ENCODE data around the gene EML4. TPM values are rescaled to one million over a fixed set of nuclear protein-coding genes. Genes with fewer than 3 reads are reported as not detected.

Gene EML4
- total and polyA plus RNA-seq, 2 donors from 2014 or later = 13.0 to 53.6 TPM

GRCh38 chr2:42281416-42282081, 112.4 kb downstream of the EML4 start:
- peaks cover 0 to 6% (median 0%) of the 10 kb centered on the region in 3 donors for H3K4me1 ChIP-seq (ENCODE audit: control insufficient read depth in 2 of 3, insufficient read depth in 2 of 3, low read depth in 1 of 3, low read length in 3 of 3)
- intact Hi-C loops (cut with DNase I) = no loop called here
- peaks cover 0 to 5% (median 0%) of the 10 kb centered on the region in 3 donors for H3K36me3 ChIP-seq (ENCODE audit: control insufficient read depth in 2 of 3, insufficient read depth in 3 of 3, low read length in 3 of 3)
- TF ChIP-seq CTCF (IDR thresholded peaks at IDR 0.05; ENCODE audit: borderline replicate concordance, extremely low read depth, insufficient read depth) = no peak
- DNase-seq (peak in 2 of 5 donors; percentile 61 to 67), FAIRE-seq (peak; percentile 39)
- no peaks in the 10 kb centered on the region for H3K27me3 ChIP-seq (ENCODE audit: control insufficient read depth, insufficient read depth, low read length)
- H3K4me3 ChIP-seq (ENCODE audit: low read length in 3 of 3) = no peak overlapping the region
- no peak overlapping the region for H3K9ac ChIP-seq (ENCODE audit: low read length in 3 of 3)
- H3K9me3 ChIP-seq (ENCODE audit: control insufficient read depth in 2 of 3, insufficient read depth in 1 of 3, low read length in 3 of 3) = no peaks in the 10 kb centered on the region
- H3K27ac ChIP-seq (ENCODE audit: low read depth in 2 of 2, low read length in 2 of 2) = peak overlapping the region in 1 of 2 donors; percentile 55

GRCh38 chr2:42284019-42284418, 114.9 kb downstream of the EML4 start:
- no peak for FAIRE-seq
- Histone ChIP-seq H3K4me1 (ENCODE audit: control insufficient read depth in 2 of 3, insufficient read depth in 2 of 3, low read depth in 1 of 3, low read length in 3 of 3) (peaks cover 0 to 6% (median 0%) of the 10 kb centered on the region in 3 donors), H3K27ac (ENCODE audit: low read depth in 2 of 2, low read length in 2 of 2) (no peak overlapping the region), H3K4me3 (ENCODE audit: low read length in 3 of 3) (no peak overlapping the region), H3K36me3 (ENCODE audit: control insufficient read depth in 2 of 3, insufficient read depth in 3 of 3, low read length in 3 of 3) (peaks cover 0 to 5% (median 0%) of the 10 kb centered on the region in 3 donors), H3K9ac (ENCODE audit: low read length in 3 of 3) (no peak overlapping the region), H3K9me3 (ENCODE audit: control insufficient read depth in 2 of 3, insufficient read depth in 1 of 3, low read length in 3 of 3) (no peaks in the 10 kb centered on the region), H3K27me3 (ENCODE audit: control insufficient read depth, insufficient read depth, low read length) (no peaks in the 10 kb centered on the region)
- intact Hi-C loops (cut with DNase I) = no loop called here
- no peak for TF ChIP-seq CTCF (IDR thresholded peaks at IDR 0.05; ENCODE audit: borderline replicate concordance, extremely low read depth, insufficient read depth)
- no peak for DNase-seq

GRCh38 chr2:42286268-42286946, 117.3 kb downstream of the EML4 start:
- Histone ChIP-seq H3K9me3 (ENCODE audit: control insufficient read depth in 2 of 3, insufficient read depth in 1 of 3, low read length in 3 of 3) (no peaks in the 10 kb centered on the region), H3K27me3 (ENCODE audit: control insufficient read depth, insufficient read depth, low read length) (no peaks in the 10 kb centered on the region), H3K4me3 (ENCODE audit: low read length in 3 of 3) (no peak overlapping the region), H3K9ac (ENCODE audit: low read length in 3 of 3) (no peak overlapping the region), H3K4me1 (ENCODE audit: control insufficient read depth in 2 of 3, insufficient read depth in 2 of 3, low read depth in 1 of 3, low read length in 3 of 3) (peaks cover 0 to 6% (median 0%) of the 10 kb centered on the region in 3 donors), H3K27ac (ENCODE audit: low read depth in 2 of 2, low read length in 2 of 2) (no peak overlapping the region), H3K36me3 (ENCODE audit: control insufficient read depth in 2 of 3, insufficient read depth in 3 of 3, low read length in 3 of 3) (peaks cover 0 to 5% (median 3%) of the 10 kb centered on the region in 3 donors)
- no peak for FAIRE-seq
- TF ChIP-seq CTCF (IDR thresholded peaks at IDR 0.05; ENCODE audit: borderline replicate concordance, extremely low read depth, insufficient read depth) = no peak
- intact Hi-C loops (cut with DNase I) = no loop called here
- no peak for DNase-seq
